Measurements from ENCODE around the gene STOML1.

STOML1 gene, protein sequence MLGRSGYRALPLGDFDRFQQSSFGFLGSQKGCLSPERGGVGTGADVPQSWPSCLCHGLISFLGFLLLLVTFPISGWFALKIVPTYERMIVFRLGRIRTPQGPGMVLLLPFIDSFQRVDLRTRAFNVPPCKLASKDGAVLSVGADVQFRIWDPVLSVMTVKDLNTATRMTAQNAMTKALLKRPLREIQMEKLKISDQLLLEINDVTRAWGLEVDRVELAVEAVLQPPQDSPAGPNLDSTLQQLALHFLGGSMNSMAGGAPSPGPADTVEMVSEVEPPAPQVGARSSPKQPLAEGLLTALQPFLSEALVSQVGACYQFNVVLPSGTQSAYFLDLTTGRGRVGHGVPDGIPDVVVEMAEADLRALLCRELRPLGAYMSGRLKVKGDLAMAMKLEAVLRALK

DNA sequence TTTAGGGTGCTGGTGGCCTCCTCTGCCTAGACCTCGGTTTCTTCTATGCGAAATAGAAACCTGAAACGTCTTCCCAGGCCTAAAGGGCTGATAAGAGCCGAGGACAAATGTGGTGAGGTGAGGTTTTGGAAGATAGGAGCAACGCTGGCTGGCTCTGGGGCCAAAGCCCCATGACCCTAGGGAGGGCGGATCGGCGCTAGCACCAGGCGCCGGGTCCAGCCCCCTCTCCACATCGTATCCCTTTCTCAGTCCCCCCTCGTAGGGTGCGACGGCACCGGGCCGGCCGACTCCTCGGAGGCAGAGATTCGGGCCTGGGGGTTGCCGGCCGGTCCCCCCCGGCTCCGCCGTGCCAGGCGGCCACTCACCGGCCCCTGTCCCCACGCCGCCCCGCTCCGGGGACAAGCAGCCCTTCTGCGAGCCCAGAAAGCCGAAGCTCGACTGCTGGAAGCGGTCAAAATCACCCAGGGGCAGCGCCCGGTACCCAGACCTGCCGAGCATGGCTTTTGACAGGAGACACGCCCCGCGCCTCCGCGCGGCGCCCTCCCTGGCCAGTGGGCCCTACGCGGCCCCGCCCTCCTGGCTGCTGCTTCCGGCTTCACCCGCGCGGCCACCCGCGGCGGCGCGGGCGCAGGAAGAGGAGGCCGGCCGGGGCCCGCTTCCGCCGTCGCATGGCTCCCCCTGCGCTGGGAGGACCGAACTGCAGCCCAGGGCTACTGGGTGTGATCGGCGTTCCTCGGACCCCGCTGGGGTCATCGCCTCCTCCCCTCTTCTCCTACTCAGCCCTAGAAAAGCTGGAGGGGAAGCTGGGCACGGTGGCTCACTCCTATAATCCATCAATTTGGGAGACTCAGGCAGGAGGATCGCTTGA is at the start of gene STOML1:
Gene STOML1, minus strand, starts transcription at position 570 of the 868 bp plus-strand sequence. Its CDS starts 72 bp downstream, at position 498.
- peak; percentile 92 for DNase-seq
- in situ Hi-C loops (cut with HindIII; ENCODE audit: low pct_ligation_motif_present, low pct_unique_long_range_greater_than_20kb, low sequenced_read_pairs), result no loop called here

DNA sequence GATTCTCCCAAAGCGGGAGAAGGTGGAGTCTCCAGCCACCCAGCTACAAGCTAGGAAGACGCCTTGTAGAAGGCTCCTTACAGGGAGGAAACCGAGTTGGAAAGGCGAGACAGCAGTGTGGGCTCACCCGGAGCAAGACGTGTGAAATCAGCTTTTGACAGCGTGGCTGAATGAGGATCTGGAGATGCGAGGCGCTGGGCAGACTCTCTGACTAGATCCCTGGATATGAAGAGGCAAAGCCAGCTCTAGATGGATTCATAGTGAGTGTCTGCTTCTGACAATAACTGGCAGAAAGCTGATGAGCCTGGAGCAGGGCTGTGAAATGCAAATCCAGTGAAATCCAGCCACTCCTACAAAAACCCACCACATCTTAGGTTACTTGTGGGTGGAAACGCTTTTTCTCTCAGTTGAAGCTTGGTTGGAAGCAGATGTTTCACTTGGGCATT is 49.2 kb upstream of the STOML1 start:
- in situ Hi-C loops (cut with HindIII; ENCODE audit: low pct_ligation_motif_present, low pct_unique_long_range_greater_than_20kb, low sequenced_read_pairs), result no loop called here
- DNase-seq, result no peak

DNA sequence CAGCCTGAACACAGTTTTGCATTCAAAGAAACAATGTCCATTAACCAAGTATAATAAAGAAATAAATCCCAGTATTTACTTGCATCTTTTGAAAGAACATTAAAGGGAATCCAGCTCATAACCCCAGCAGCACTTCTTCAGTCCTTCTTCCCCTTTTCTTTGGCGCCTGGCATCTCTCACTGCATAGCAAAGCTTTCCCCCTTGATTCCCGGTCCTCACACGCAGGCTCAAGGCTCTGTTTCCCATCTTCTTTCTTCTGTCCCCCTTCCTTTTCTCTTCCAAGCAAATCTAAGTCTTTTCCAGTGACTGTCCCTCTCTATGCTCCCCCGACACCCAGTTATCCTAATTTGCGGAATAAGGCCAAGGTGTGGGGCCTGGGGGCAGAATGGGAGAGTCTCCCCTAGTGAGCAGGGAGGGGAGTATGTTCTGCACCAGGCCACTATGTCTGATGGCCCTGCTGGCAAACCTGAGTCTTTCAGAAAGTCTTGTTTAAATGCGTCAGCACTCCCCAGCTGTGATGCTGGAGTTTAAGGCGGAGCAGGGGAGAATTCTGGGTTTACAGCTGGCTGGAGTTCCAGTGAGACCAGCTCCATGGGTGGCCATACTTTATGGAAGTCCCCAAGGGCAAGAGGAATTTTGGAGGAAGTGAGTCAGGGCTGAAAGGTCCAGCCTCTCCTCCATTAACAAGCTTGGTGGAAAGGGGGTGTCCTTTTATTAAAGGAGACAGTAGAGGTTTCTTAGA is 48.2 kb upstream of the STOML1 start:
- peak; percentile 40 for DNase-seq
- in situ Hi-C loops (cut with HindIII; ENCODE audit: low pct_ligation_motif_present, low pct_unique_long_range_greater_than_20kb, low sequenced_read_pairs), result no loop called here

DNA sequence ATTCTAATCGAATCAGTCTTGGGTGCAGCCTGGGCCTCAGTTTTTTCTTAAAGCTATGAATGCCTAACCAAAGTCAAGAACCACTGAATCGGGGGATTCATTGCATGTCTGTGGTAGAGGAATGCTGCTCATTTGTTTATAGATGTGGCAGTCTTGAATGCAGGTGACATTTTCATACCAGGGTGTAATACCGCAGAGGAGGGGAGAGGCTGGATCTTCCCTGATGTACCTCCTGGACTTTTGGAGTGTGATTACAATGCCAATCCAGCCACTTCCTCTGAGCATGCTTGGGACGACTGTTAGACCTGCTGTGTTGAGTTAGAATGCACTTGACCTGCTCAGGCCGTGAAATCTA is 47.5 kb upstream of the STOML1 start:
- DNase-seq, result no peak
- in situ Hi-C loops (cut with HindIII; ENCODE audit: low pct_ligation_motif_present, low pct_unique_long_range_greater_than_20kb, low sequenced_read_pairs), result no loop called here

DNA sequence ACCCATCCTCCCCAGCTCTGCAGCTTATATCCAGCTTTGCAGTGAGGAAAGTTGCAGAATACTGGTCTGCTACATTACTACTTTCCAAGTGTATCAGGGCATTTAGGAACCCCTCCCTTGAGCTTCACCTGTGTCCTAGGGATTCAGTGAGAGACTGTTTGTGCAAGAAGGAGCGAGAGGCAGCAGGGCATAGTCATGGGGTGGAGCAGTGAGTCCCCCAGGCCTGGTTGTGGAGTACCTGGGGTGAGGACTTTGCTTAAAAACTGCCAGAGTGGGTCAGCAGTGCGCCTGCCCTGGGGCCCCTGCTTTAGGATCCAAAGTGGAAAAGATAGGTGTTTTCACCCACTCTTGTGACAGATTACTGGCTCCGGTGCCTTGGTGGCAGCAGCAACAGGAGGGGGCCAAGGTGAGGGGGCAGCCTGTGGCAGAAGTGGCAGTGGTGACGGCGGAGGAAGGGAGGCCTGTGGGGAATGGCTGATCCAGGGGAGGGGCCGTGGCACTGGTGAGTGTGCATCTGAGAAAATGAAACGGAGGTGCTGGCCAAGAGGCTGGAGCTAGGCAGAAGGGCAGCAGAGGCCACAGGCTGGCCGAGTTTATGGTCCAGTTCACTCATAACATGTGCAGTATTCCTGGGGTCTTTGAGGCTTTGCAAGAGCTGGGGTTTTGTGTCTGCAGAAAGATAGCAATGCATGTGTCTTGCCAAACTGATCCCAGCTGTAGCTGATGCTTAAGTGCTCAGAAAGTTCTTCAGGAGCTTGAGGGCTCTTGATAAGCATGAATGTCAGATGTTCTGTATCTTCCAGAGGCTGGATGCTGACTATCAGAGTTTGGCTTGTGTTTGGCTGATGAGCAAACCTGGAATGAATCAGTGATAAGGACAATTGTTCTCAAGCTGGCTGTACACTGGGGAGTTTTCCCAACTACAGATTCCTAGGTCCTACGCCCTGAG is 46.9 kb upstream of the STOML1 start:
- no peak for DNase-seq
- in situ Hi-C loops (cut with HindIII; ENCODE audit: low pct_ligation_motif_present, low pct_unique_long_range_greater_than_20kb, low sequenced_read_pairs), result no loop called here

DNA sequence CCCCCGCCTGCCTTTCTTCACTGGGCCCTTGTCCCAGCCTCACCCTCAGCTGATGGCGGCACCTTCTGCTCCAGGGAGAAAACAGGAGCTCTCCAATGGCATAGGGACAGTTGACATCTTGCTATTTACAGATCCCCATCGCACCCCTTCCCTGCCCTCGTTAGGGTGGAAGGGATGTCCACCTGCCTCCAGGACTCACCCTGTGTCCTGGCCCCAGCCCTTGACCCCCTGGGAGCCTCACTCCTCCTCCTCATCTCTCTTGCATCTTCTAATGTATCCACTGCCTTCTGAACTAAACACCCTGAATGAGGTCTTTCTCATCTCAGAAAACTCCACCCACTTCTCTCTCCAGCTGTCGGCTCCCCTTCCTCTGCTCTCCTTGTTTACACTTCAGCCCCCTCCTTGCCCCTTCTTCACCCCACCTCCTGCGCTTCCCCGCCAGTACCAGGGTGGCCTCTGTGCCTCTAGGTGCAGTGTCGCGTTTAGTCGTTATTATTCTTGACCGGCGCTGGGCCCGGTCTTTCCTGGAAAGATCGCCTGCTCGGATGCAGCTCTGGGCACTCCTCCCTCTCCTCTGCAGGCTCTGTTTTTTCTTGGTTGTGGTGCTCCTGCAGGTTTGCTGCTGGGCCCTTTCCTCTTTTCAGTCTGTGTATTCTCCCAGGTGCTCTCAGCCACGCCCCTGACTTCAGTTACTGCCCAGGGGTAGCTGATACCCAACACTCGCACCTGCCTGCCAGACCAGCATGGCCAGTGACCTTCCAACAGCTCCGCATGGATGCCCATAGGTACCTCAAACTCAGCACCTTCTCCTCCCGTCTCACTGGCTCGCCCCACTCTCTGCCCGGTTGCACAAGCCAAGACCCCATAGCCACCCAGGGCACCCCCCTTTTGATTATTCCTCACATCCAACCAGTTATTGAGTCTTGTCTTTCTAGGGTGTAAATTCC is 45.3 kb upstream of the STOML1 start:
- in situ Hi-C loops (cut with HindIII; ENCODE audit: low pct_ligation_motif_present, low pct_unique_long_range_greater_than_20kb, low sequenced_read_pairs), result no loop called here
- no peak for DNase-seq

DNA sequence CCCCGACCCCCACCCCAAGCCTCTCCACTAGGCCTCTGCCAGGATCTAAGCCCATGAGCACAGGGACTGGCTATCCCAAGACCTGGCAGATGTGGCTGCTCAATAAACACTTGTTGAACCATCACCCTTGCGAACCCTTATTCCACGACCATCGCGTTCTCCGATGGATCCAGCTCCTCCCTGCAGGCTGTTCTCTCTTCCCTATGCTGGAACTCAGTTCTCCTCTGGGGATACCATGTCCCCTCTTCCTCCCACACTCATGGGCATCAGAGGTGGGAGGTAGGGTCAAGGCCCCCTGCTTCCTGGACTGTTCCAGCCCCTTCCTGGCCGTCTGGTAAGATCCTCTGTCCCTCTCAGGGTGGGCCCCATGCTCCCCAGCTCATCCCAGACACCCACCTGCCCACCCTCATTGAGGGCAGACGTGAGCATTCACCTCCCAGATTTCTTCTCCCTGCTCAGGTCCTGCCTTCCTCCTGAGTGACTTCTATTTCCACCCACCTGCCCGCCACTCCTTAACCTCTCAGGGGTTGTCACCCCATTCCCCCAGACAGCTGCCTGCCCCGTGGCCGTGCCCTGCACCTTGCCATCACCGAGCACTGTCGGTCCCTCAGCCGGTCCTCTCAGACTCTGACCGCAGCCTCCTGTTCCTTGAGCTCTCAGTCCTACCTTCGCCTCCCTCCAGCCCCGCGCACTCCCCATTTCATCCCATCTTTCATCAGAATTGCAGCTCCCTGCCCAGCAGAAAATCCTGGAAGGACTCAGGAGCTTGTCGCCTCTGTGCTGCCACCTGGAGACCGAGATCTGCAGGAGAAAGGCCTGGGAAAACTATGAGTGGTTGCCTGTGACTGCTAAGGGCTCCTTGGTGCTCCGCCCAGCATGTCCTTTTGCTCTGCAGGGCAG is 44.4 kb upstream of the STOML1 start:
- in situ Hi-C loops (cut with HindIII; ENCODE audit: low pct_ligation_motif_present, low pct_unique_long_range_greater_than_20kb, low sequenced_read_pairs), result no loop called here
- peak; percentile 60 for DNase-seq

DNA sequence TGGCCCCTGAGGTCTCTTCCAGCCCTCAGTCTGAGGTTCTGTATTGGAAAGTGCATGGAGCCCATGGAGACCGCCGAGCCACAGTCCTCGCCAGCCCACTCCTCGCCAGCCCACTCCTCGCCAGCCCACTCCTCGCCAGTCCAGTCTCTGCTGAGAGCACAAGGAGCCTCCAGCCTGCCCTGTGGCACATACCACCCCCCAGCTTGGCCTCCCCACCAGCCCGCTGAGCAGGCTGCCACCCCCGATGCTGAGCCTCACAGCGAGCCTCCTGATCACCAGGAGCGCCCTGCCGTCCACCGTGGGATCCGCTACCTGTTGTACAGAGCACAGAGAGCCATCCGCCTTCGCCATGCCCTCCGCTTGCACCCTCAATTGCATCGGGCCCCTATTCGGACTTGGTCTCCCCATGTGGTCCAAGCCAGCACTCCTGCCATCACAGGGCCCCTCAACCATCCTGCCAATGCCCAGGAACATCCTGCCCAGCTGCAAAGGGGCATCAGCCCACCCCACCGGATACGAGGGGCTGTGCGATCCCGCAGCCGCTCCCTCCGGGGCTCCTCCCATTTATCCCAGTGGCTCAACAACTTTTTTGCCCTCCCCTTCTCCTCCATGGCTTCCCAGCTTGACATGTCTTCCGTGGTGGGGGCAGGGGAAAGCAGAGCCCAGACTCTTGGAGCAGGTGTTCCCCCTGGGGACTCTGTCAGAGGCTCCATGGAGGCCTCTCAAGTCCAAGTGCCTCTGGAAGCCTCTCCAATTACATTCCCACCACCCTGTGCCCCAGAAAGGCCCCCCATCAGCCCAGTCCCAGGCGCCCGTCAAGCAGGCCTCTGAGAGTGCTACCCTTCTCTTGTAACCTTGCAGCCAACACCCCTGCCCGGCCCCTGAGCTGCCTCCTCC is 43.3 kb upstream of the STOML1 start:
- DNase-seq, result no peak
- in situ Hi-C loops (cut with HindIII; ENCODE audit: low pct_ligation_motif_present, low pct_unique_long_range_greater_than_20kb, low sequenced_read_pairs), result no loop called here

DNA sequence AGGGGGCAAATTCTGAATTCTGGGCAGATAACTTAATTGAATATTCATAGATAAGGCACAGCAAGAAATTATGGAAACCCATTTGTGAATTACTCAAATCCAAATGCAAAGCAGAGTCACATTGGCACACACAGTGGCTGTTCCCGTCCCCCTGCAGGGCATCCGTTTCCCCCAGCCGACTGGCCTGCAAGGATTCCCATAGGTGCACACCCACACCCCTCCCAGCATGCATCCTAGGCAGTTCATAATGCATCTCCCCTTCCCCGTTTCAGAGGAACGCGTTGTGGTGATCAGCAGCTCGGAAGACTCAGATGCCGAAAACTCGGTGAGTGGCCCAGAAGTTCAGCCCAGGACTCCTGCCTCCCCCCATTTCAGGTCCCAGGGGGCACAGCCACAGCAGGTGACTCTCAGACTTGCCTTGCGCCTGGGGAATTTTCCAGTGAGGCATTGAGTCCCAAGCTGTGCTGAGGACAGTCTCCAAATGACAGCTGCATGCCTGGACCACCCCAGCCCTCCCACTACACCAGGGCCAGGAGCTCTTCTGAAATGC is 42.2 kb upstream of the STOML1 start:
- no peak for DNase-seq
- in situ Hi-C loops (cut with HindIII; ENCODE audit: low pct_ligation_motif_present, low pct_unique_long_range_greater_than_20kb, low sequenced_read_pairs), result no loop called here

DNA sequence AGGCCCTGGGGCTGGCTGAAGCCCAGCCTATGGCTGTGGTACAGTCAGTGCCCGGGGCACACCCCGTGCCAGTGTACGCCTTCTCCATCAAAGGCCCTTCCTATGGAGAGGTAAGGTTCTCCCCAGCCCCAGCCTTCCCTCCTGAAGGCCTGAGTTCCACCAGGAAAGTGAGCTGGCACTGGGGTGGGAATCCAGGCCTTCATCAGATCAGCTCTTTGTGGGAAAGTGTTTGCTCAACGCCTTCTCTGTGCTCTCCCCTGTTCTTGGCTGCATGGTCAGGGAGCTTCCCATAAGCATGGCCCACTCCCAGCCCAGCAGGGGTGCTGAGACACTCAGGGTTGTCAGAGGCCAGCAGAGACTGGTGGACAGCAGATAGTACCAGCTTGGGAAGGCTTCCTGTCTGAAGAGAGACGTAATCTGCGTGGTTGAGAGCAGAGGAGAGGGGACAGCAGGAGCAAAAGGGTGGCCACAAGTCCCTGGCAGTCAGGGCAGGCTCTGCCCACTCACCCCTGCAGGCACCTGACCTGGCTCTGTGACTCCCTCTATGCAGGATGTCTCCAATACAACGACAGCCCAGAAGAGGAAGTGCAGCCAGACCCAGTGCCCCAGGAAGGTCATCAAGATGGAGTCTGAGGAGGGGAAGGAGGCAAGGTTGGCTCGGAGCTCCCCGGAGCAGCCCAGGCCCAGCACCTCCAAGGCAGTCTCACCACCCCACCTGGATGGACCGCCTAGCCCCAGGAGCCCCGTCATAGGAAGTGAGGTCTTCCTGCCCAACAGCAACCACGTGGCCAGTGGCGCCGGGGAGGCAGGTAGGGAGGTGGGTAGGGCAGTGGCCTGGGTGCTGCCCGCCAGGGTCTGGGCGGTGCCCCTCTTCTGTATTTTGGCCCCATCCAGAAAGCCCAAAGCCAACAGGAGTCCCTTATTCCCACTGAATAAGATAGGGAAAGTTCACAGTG is 40.8 kb upstream of the STOML1 start:
- in situ Hi-C loops (cut with HindIII; ENCODE audit: low pct_ligation_motif_present, low pct_unique_long_range_greater_than_20kb, low sequenced_read_pairs), result no loop called here
- no peak for DNase-seq

DNA sequence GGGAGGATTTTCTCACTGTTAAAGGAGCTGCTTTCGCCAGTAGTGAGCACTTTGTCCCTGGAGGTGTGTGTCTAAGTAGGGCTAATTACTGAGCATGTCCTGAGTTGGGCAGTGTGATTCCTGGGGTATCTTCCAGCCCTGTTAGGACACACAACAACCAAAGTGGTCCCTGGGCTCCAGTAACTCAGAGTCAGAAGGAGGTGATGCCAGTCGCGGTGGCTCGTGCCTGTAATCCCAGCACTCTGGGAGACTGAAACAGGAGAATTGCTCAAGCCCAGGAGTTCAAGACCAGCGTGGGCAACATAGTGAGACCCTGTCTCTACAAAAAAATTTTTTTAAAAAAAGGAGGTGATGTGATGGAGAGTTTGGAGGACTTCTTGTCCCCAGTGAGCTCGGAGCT is 40.0 kb upstream of the STOML1 start:
- in situ Hi-C loops (cut with HindIII; ENCODE audit: low pct_ligation_motif_present, low pct_unique_long_range_greater_than_20kb, low sequenced_read_pairs), result no loop called here
- DNase-seq, result no peak

DNA sequence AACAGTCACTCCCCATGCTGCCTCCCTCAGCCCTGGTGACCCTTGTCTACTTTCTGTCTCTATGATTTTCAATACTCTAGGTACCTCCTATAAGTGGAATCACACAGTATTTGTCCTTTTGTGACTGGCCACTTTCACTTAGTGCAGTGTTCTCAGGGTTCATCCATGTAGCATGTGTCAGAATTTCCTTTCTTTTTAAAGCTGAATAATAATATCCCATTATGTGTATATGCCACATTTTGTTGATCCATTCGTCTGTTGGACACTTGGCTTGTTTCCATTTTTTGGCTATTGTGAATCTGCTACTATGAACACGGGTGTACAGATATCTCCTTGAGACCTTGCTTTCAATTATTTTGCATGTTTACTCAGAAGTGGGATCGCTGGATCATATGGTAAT is 36.6 kb upstream of the STOML1 start:
- in situ Hi-C loops (cut with HindIII; ENCODE audit: low pct_ligation_motif_present, low pct_unique_long_range_greater_than_20kb, low sequenced_read_pairs), result no loop called here
- DNase-seq, result no peak

DNA sequence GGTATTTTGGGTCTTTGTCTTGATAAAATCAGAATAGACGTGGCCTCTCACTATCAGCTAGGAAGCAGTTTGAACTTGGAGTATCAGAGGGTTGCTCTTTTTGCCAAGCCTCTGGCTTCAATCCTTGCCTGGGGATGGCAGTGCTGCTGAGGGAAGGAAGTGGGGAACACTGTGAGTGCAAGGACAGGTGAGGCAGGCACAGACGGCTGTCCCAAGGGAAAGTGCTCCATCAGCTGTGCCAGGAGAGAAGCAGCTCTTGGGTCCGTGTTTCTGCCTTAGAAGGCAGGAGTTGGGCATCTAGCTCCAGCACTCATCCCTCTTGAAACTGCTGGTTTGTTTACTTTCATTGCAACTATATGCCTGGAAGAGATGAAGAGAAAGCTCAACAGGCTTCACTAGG is 35.6 kb upstream of the STOML1 start:
- in situ Hi-C loops (cut with HindIII; ENCODE audit: low pct_ligation_motif_present, low pct_unique_long_range_greater_than_20kb, low sequenced_read_pairs), result no loop called here
- no peak for DNase-seq

DNA sequence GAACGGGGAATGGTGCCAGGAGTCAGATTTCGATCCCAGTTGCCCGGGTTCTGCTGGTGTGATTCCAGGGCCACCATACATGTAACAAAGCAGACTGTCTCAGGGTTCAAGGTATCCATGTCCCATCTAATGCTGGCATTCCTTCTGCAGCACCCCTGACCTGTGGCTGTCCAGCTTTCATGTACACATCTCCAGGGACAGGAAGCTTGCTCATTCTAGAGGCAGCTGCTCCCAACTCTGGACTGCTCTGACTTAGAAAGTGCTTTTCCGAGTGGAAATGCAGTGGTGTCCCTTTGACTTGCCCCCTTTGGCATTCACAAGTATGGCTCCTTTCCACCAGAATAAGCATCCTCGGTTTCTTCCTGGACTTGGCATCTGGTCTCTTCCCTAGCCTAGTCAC is 33.3 kb upstream of the STOML1 start:
- in situ Hi-C loops (cut with HindIII; ENCODE audit: low pct_ligation_motif_present, low pct_unique_long_range_greater_than_20kb, low sequenced_read_pairs), result no loop called here
- no peak for DNase-seq

Measured in ACHN (cell line).